ENCODE results near the gene ADIRF.

Gene ADIRF

DNA sequence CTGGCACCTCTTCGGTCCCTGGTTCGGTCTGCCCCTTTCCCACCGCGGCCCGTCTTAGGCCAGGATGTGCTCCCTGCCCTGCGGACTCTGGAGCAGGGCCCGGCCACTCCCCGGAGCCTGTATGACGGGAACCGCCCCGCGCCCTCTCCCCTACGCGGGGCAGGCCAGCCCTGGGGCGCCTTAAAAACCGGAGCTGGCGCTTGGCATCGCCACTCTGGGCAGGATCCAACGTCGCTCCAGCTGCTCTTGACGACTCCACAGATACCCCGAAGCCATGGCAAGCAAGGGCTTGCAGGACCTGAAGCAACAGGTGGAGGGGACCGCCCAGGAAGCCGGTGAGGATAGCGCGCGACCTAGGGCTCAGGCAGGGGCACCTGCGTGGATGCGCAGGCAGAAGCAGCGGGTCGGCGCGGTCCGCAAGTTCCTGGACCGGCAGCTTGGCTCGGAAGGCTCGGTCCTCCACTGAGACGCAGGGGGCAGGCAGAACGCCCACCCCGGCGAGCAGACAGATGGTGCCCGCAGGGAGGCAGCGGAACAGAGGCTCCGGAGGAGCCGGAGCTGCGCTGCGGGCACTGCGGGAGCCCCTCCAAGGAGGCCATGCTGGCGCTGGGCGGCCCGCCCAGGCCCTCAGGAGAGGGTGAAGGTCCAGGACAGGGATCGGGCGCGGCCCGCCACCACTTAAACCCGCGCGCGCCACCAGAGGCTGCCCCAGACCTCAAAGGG lies at the start of gene ADIRF:
ADIRF (plus strand) TSS at position 212 of the 723 bp plus-strand sequence; CDS start at position 275, 63 bp downstream.
- Histone ChIP-seq H3K9me3 (ENCODE audit: control insufficient read depth, insufficient read depth, low read length) (no peaks in the 10 kb centered on the region), H3K4me3 (ENCODE audit: low read length) (no peak within 1 kb of the TSS), H3K79me2 (ENCODE audit: control insufficient read depth, low read length) (no peaks in the 10 kb centered on the region), H3K4me1 (ENCODE audit: control insufficient read depth, low read length) (peaks cover 16% of the 10 kb centered on the region), H3F3A (ENCODE audit: control insufficient read depth, insufficient read depth) (no peaks in the 10 kb centered on the region), H4K20me1 (ENCODE audit: control insufficient read depth, insufficient read depth, low read depth, low read length) (no peaks in the 10 kb centered on the region), H3K27ac (ENCODE audit: low read depth, low read length) (no peak within 1 kb of the TSS), H3K36me3 (ENCODE audit: control insufficient read depth, low read length) (no peaks in the 10 kb centered on the region), H3K4me2 (ENCODE audit: low read length) (no peak within 1 kb of the TSS), H3K9me2 (replicated peaks; ENCODE audit: control insufficient read depth, low read length) (no peaks in the 10 kb centered on the region), H3K27me3 (ENCODE audit: control insufficient read depth, low read length) (peaks cover 18% of the 10 kb centered on the region)
- TF ChIP-seq, protein P1, sequence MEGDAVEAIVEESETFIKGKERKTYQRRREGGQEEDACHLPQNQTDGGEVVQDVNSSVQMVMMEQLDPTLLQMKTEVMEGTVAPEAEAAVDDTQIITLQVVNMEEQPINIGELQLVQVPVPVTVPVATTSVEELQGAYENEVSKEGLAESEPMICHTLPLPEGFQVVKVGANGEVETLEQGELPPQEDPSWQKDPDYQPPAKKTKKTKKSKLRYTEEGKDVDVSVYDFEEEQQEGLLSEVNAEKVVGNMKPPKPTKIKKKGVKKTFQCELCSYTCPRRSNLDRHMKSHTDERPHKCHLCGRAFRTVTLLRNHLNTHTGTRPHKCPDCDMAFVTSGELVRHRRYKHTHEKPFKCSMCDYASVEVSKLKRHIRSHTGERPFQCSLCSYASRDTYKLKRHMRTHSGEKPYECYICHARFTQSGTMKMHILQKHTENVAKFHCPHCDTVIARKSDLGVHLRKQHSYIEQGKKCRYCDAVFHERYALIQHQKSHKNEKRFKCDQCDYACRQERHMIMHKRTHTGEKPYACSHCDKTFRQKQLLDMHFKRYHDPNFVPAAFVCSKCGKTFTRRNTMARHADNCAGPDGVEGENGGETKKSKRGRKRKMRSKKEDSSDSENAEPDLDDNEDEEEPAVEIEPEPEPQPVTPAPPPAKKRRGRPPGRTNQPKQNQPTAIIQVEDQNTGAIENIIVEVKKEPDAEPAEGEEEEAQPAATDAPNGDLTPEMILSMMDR (IDR thresholded peaks at IDR 0.05; ENCODE audit: low read depth, low read length, poor library complexity, severe bottlenecking) = no peak
- TF ChIP-seq EZH2phosphoT487 (IDR thresholded peaks at IDR 0.05; ENCODE audit: borderline replicate concordance, low read length) = no peak

DNA sequence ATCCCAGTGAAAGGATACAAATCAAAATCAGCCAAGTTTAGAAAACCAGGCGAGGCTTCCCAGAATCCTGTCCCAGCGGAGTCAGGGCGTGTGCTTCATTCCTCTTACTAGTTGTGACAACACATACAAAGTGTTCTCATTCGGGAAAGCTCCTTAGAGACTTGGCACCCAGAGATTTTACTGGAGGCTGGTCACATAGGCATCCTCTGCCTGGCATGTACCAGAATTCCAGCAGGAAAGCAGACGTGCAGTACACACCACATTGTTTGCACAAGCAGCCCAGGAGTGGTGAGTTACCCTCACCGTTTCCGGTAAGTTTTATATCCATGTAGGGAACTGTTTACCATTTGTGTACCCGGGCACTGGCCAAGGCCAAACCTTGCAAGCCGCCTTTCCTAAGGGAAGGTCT lies 45.7 kb upstream of the ADIRF start:
- no peaks in the 10 kb centered on the region for H4K20me1 ChIP-seq (ENCODE audit: control insufficient read depth, insufficient read depth, low read depth, low read length)
- H3F3A ChIP-seq (ENCODE audit: control insufficient read depth, insufficient read depth) = no peaks in the 10 kb centered on the region
- H3K36me3 ChIP-seq (ENCODE audit: control insufficient read depth, low read length) = no peaks in the 10 kb centered on the region
- H3K9me2 ChIP-seq (replicated peaks; ENCODE audit: control insufficient read depth, low read length) = no peaks in the 10 kb centered on the region
- no peaks in the 10 kb centered on the region for H3K4me1 ChIP-seq (ENCODE audit: control insufficient read depth, low read length)
- H3K4me3 ChIP-seq (ENCODE audit: low read length) = no peak overlapping the region
- H3K27ac ChIP-seq (ENCODE audit: low read depth, low read length) = no peak overlapping the region
- no peaks in the 10 kb centered on the region for H3K9me3 ChIP-seq (ENCODE audit: control insufficient read depth, insufficient read depth, low read length)
- H3K27me3 ChIP-seq (ENCODE audit: control insufficient read depth, low read length) = no peaks in the 10 kb centered on the region
- H3K4me2 ChIP-seq (ENCODE audit: low read length) = no peak overlapping the region
- TF ChIP-seq EZH2phosphoT487 (IDR thresholded peaks at IDR 0.05; ENCODE audit: borderline replicate concordance, low read length) = no peak
- TF ChIP-seq, protein P1 (IDR thresholded peaks at IDR 0.05; ENCODE audit: low read depth, low read length, poor library complexity, severe bottlenecking) = no peak
- H3K79me2 ChIP-seq (ENCODE audit: control insufficient read depth, low read length) = no peaks in the 10 kb centered on the region

DNA sequence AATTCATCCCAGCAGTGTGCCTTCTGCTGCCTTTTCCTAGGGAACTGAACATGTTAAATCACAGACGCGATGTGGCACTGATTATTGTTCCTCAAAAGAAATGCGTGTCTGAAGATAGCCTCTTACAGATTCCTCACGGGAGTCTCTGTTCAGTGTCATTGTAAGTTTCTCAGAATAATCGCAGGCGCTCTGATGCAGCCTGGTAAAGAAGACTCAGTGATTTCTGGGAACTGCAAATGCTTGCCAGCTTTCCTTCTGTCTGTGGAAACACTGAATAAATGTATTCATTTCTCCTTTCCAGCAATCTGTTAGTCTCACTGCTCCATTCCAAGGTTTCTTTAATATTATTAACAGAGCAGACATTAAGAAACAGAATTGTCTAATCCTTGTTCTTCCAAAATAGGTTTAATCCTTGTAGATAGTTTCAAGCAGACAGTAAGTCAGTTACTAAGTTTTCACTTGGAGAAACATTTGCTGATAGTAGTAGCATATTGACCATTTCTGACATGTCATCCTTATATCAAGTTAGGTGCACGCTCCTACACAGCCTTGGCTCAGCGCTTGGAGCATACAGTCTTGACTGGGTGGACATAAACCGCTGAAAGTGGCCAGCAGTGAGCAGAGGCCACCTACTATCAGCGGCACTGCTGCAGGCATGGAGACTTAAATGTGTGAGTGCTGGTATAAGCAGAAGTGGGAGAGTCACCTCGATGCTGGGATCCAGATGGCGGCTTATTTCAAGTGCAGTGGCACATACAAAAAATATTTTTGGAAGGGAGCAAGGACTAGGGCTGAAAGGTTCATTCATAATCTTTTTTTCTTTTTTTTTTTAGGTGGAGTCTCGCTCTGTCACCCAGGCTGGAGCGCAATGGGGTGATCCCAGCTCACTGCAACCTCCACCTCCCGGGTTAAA lies 38.6 kb upstream of the ADIRF start:
- no peaks in the 10 kb centered on the region for H3K9me3 ChIP-seq (ENCODE audit: control insufficient read depth, insufficient read depth, low read length)
- no peak for TF ChIP-seq EZH2phosphoT487 (IDR thresholded peaks at IDR 0.05; ENCODE audit: borderline replicate concordance, low read length)
- TF ChIP-seq, protein P1 (IDR thresholded peaks at IDR 0.05; ENCODE audit: low read depth, low read length, poor library complexity, severe bottlenecking) = no peak
- H3K27ac ChIP-seq (ENCODE audit: low read depth, low read length) = no peak overlapping the region
- no peak overlapping the region for H3K4me2 ChIP-seq (ENCODE audit: low read length)
- no peaks in the 10 kb centered on the region for H3K4me1 ChIP-seq (ENCODE audit: control insufficient read depth, low read length)
- no peaks in the 10 kb centered on the region for H4K20me1 ChIP-seq (ENCODE audit: control insufficient read depth, insufficient read depth, low read depth, low read length)
- H3K4me3 ChIP-seq (ENCODE audit: low read length) = no peak overlapping the region
- no peaks in the 10 kb centered on the region for H3K36me3 ChIP-seq (ENCODE audit: control insufficient read depth, low read length)
- H3K9me2 ChIP-seq (replicated peaks; ENCODE audit: control insufficient read depth, low read length) = no peaks in the 10 kb centered on the region
- H3K79me2 ChIP-seq (ENCODE audit: control insufficient read depth, low read length) = no peaks in the 10 kb centered on the region
- no peaks in the 10 kb centered on the region for H3F3A ChIP-seq (ENCODE audit: control insufficient read depth, insufficient read depth)
- H3K27me3 ChIP-seq (ENCODE audit: control insufficient read depth, low read length) = peaks cover 6% of the 10 kb centered on the region; the same call in 1 of the 2 replicates
